Measurements from ENCODE around the gene HIVEP3.

HIVEP3 gene

GRCh38 chr1:41525891-41526587 lies 392.7 kb downstream of the HIVEP3 start:
- no peak for DNase-seq

- DNase-seq, result no peak
Measured at GRCh38 chr1:41524676-41525675, 393.7 kb downstream of the HIVEP3 start.

- DNase-seq, result no peak
Measured at GRCh38 chr1:41523949-41524675, 394.6 kb downstream of the HIVEP3 start.

- no peak for DNase-seq
Measured at GRCh38 chr1:41523071-41523470, 395.7 kb downstream of the HIVEP3 start.

GRCh38 chr1:41521766-41522165 lies 397.0 kb downstream of the HIVEP3 start:
- DNase-seq, result no peak

GRCh38 chr1:41520951-41521752 lies 397.6 kb downstream of the HIVEP3 start:
- no peak for DNase-seq

GRCh38 chr1:41519667-41520066 lies 399.1 kb downstream of the HIVEP3 start:
- DNase-seq, result no peak

- no peak for DNase-seq
Measured at GRCh38 chr1:41518471-41518870, 400.3 kb downstream of the HIVEP3 start.

DNA sequence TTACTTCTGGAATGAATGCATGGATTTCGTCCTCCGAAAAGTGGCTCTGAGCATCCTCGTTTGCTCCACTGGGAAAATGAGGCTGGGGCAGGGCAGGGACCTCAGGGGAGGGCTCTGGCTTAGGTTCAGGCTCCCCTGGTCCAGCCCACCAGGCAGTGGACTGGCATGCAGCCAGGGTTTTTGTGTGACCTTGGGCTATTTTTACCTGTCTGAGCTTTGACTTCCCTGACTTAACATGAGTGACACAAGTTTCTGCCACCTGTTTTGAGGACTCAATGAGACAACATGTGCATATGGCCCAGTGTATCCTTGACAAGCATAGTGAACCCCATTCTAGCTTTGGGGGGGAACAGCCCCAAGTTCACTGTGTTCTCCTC lies 401.7 kb downstream of the HIVEP3 start:
- DNase-seq, result no peak

DNA sequence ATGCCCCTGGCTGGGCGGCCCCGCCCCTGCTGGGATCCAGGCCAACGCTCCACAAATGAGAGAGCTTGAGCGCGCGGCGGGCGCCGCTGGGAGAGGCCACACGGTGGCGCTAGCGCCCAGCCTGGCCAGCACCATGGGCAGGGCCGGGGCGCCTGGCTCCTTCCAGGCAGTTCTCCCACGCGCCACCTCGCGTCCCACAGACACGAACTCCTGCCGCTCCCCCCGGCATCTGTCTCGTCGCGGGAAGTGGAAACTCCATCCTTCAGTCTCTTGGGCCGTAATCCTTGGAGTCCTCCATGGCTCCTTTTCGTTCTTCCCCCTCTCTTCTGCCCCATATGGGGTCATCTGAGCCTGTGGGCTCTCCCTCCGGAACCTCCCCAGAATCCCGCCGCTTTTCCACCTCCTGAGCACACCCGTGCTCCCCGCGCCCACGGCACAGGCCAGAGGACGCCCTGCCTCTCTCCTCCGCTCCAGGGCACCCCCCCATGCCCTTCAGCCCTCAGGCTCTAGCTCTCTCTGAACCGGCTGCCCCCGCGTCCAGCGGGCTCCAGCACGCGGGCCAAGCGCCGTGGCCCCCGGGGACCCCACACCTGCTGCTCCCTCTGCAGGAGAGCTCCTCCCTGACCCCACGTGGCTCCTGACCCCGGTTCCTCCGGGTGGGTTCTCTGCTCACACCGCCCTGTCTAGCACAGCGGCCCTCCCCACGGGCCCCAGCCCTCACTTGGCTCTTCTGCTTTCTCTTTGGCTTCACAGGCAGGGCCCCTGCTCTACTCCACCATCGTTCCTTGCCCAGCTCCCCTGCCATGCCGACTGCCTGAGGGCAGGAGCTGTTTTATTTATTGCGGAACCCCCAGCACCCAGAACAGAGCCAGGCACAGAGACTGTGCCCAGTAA lies 402.3 kb downstream of the HIVEP3 start:
- DNase-seq, result peak; percentile 28

DNA sequence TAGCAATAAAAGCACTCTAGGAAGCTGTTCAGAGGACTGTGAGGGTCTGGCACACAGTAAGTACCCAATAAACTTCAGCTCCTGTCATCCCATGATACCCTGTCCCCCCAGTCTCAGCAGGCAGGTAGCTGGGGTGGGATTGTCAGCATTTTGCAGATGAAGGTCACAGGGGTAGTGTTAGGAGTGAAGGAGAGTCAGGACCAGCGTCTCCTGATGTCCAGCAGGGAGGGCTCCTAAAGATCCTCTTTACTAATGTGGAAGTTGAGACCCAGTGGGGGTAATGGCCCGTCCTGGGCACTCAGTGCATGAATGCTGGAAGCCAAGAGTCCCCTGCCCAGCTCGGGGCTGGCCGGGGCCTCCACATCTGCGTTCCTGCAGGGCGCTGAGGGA lies 402.9 kb downstream of the HIVEP3 start:
- DNase-seq, result no peak

DNA sequence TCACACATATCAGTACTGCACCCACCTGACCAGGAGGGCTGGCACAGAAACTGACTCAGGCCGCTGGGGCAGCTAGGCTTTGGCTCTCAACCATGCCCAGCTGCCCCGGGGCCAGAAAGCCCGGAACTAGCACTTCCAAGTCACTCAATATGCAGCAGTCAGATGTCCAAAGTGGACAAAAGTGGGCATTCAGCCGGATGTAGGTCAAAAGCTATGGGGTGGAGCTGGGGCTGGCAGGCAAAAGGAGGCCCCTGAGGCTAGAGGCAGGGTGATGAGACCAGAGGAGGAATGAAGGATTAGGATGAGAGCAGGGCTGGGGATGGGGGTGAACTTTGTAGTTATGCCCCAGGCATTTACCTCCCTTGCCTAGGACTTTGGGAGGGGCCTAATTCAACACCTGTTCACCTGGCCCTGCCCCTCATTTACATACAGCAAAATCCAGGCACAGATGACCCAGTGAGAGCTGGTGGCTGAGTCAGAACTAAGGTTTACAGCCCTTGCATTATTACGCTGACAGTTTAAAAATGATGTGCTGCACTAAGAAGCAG lies 403.5 kb downstream of the HIVEP3 start:
- no peak for DNase-seq

GRCh38 chr1:41514381-41514780 lies 404.3 kb downstream of the HIVEP3 start:
- DNase-seq, result no peak

DNA sequence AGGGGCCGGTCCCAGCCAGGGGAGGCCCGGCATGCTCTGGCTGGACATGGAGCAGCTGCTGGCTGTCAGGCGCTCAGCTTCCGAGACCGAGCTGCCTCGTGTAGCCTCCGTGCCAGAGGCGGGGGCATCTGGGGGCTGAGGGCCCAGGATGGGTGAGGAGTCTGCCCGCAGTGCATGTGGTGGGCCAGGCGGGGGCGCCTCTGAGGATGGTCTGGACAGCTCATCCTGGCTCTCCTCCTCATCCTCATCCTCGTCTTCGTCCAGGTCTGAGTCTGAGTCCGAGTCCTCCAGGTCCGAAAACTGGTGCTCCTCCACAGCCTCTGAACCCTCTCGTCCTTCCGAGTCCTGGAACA lies 405.4 kb downstream of the HIVEP3 start:
- DNase-seq, result no peak

GRCh38 chr1:41512701-41513382 lies 405.9 kb downstream of the HIVEP3 start:
- DNase-seq, result no peak

DNA sequence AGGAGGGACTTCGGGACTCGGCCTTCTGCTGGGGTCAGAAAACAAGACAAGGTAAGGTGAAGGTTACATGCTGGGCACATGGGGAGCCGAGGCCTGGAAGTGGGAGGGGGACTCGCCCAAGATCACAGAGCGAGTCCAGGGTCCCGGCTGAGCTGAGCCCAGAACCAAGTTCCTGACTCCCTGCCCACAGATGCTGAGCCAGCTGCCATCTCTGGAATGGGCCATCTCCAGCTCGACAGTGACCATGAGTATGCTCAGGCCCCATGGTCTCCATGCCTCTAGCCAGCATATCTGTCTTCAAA lies 407.5 kb downstream of the HIVEP3 start:
- no peak for DNase-seq

- DNase-seq, result no peak
Measured at GRCh38 chr1:41510531-41511238, 408.0 kb downstream of the HIVEP3 start.

- no peak for DNase-seq
Measured at GRCh38 chr1:41509270-41509671, 409.5 kb downstream of the HIVEP3 start.

DNA sequence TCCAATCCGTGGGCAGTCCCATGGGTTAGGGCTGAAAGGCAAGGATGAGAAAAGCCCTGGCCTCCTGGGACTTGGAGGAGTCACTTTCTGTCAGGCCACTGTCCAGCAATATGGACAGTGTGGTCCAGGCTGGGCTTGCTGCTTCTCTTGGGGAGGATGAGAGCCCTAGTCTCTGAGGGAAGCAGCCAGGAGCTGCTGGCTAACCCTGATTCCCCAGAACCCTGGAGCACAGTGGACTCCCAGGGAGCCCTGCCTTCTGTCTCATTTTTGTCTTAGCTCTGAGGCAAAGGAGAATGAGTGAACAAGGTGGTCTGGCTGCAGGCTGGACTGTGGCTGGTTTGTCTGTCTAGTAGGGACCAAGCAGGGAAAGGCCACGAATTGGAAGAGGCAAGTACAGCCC lies 410.4 kb downstream of the HIVEP3 start:
- no peak for DNase-seq

DNA sequence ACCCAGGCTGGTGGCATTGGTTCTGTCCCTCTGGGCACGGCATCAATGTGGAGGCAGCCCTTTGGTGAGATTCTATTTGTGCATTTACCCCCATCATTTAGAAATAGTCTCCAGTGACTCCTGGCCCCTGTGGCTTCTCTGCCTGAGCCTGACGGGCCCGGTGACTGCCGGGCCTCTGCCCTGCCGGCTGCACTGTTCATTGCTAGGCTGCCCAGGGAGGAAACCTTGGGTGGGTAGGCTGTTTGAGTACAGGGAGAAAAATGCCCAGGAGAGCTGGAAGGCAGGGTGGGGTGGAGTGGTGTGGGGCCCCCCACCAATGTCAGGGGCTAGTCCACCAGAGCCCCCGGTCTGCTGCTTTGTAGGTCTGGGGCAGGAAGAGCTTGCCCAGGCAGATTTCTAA lies 410.9 kb downstream of the HIVEP3 start:
- no peak for DNase-seq

Data from stimulated activated naive CD4-positive, alpha-beta T cell treated with Interleukin-2 at 50 U/mL for 16 hours (primary cell).